ENCODE results near the gene BPHL.
A peak's percentile ranks its signal among the peaks of the same experiment; 100 is the strongest.
"Not testable (repeated sequence)": the region's sequence is repeated elsewhere in the genome, so short reads cannot be mapped to it uniquely, and the experiment has no call there.

The BPHL gene

GRCh38 chr6:3118353-3119039 is at the start of gene BPHL:
TSS of gene BPHL (plus strand) at chr6:3118711. CDS start at chr6:3118741, 30 bp downstream.
- DNase-seq: peak; percentile 90 to 96

DNA sequence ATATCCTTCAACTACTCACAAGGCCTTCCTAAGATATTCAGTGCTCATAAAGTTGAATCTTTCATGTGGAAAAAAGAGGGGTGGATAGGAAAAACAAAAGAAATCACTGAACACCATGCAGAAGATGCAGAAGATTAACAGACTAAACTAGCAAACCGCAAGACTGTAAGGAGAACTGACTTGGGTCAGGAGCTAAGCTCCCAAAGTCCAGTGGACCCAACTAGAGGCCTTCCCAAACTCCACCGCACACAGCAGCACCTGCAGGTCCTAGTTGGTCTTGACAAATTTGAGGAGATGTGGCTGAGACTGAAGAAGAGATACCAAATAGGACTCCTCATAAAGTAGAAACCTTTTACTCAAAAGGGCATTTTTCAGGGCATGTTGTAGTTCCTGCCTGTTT is 46.9 kb upstream of the BPHL start:
- no peak for DNase-seq

DNA sequence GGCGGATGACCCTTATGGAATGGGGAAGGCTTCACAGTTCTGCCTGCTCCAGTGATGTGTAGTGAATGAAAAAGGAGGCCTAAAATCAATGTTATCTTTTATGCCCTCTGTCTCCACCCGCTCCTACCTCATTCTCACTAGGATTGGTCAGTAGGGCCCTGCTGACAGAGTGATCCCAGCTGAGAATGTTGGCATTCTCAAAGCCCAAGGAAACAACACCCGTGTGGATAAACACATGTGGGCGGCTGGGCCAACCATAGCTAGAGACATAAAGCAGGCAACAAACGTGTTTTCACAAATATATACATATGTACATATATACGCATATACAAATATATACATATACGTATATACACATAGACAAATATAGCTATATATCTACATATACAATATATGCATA is 45.7 kb upstream of the BPHL start:
- DNase-seq: no peak

DNA sequence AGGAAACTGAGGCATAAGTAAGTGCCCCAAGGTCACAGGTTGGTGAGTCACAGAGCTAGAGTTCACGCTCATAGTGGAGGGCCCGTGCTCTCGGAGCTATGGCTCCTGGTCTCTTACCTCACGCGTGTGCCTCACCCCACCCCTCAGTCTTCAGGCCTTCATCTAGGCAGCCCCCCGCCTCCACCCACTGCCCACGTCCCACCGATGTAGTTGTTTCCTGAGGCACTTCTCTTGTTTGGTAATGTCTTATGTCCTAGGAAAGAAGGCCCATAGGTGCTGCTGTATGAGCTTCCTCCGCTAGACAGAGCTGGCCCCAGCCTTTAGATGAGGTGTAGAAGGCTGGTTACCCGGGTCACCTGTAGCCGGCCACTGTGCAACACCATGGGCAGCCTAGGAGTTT is 45.1 kb upstream of the BPHL start:
- DNase-seq: no peak

DNA sequence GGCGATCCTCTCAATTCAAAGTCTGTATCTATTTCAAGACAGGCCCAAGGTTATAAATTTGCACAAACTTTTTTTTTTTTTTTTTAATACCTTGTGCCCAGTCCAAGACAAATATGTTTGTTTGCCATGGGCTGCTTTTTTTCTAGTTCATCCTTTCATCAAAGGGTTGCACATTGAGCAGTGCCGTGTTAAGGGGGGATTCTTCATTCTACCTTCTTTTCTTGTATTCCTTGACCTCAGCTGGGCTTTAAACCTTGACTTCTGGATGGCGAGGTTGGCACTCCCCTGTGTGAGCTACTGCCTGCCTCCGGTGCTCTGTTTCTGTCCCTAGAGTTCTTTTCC is 42.8 kb upstream of the BPHL start:
- DNase-seq: no peak

DNA sequence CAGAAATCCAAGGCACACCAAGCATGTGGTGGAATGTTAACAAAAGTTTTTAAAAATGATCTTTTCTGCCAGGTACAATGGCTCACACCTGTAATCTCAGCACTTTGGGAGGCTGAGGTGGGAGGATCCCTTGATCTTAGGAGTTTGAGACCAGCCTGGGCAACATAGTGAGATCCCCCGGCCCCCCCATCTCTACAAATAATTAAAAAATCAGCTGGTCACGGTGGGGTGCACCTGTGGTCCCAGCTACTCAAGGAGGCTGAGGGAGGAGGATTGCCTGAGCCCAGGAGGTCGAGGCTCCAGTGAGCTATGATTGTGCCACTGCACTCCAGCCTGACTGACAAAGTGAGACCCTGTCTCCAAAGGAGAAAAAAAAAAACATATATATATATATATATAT is 42.2 kb upstream of the BPHL start:
- no peak for DNase-seq

DNA sequence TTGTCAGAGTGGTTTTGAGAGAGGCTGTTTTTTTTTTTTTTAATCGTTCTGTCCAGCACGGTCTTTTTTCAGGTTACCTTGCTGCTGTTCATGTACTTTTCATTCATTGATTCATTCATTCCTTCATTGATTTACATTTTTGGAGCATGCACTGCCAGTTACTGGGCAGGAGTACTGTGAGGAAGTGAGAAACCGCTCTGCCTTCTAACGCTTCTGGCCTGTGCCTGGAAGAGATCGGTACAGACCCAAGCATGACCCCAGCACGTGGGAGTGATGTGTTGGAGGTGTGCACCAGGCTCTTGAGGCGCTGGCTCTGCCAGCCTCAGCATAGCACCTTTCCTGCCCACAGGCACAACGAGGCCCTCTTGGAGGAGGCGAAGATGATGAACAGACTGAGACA is 41.1 kb upstream of the BPHL start:
- no peak for DNase-seq

DNA sequence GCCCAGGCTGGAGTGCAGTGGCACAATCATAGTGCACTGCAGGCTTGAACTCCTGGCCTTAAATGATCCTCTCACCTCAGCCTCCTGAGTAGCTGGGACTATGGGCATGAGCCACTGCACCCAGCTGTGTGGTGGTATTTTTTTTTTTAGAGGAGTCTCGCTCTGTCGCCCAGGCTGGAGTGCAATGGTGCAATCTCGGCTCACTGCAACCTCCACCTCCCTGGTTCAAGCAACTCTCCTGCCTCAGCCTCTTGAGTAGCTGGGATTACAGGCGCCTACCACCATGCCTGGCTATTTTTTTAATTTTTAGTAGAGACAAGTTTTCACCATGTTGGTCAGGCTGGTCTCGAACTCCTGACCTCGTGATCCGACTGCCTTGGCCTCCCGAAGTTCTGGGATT is 39.6 kb upstream of the BPHL start:
- not testable (repeated sequence) for DNase-seq

DNA sequence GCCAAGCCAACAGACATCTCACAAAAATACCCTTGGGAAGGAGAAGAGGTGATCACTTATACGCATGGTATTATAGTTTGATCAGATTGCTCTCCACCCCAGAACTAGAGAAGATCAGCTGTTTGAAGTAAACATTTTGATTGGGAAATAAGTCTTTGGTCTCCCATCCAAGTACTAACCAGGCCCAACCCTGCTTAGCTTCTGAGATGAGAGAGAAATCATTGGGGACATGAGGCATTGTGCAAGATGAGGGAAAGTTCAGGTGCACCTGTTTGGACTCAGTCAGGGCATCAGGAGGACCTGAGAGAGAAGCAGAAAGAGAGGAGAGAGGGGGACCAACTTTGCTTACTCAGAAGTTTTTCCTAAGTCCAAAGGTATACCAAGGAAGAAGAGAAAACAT is 38.8 kb upstream of the BPHL start:
- DNase-seq: no peak

GRCh38 chr6:3081960-3082359 is 36.6 kb upstream of the BPHL start:
- no peak for DNase-seq

DNA sequence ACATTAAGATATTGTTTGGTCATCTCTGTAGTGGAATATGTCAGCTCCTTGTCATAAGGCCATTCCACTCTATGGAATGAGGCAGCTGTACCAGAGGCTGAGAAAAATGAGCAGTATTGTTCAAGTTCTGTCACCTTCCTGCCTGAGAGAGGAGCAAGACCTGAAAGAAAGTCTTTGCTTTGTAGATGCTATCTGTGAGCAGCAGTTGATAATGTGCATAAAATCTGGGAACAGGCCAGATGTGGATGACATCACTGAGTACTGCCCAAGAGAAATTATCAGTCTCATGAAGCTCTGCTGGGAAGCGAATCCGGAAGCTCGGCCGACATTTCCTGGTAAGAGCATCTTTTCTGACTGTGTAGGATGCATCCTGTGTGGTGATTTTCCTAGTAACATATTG is 33.4 kb upstream of the BPHL start:
- DNase-seq: no peak

GRCh38 chr6:3086282-3086946 is 32.1 kb upstream of the BPHL start:
- no peak for DNase-seq

DNA sequence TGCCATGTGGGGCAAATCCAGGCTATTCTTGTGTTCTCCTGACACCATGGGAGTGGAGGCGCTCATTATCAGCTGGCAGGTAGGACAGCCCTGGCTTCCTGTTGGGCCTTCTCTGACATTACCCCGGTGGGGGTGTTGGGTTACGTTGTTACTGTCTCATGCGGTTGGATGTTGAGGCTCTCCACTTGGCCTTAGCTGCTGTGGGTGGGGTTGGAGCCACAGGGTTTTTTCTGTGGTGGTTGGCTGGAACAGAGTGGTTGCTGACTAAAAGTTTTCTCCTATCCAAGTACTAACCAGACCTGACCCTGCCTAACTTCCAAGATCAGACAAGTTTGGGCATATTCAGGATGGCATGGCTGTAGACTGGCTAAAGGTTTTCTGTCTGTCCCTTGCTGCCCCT is 30.1 kb upstream of the BPHL start:
- no peak for DNase-seq

DNA sequence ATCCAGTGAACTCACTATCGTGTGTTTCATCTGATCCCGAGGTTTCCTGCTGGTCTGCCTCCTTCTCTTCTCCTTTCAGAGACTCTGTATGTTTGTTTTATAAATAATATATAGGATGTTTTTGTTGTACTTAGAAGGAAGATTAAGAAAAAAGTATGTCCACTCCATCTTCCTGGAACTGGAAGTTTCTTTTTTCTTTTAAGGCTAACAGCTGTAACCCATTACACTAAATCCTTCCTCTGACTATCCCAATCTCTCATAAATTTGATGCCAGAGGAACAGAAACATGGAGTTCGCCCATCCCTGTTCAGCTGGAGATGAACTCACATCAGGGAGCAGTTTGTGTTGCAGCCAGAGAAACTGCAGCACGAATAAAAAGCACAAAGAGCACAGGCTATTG is 29.5 kb upstream of the BPHL start:
- no peak for DNase-seq

DNA sequence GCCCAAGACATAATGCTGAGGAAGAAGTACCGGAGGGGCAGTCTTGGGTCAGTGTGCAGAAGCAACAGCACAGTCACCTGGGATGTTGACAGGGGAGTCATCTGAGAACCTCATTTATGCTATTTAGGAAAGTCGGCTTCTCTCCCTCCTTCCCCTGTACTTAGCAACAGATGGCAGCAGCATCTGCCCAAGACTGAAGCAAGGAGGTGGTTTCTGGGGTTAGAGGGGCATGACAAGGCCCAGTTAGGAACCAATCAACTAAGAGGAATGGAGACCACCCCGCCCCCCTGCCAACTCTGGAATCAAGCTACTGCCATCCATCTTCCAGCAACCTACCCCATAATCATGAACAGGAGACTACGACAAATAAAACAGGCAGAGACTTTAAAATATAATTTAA is 28.5 kb upstream of the BPHL start:
- no peak for DNase-seq

- DNase-seq: no peak
Observed at GRCh38 chr6:3094815-3095214, 23.7 kb upstream of the BPHL start.

- DNase-seq: no peak
Observed at GRCh38 chr6:3102875-3103274, 15.6 kb upstream of the BPHL start.

DNA sequence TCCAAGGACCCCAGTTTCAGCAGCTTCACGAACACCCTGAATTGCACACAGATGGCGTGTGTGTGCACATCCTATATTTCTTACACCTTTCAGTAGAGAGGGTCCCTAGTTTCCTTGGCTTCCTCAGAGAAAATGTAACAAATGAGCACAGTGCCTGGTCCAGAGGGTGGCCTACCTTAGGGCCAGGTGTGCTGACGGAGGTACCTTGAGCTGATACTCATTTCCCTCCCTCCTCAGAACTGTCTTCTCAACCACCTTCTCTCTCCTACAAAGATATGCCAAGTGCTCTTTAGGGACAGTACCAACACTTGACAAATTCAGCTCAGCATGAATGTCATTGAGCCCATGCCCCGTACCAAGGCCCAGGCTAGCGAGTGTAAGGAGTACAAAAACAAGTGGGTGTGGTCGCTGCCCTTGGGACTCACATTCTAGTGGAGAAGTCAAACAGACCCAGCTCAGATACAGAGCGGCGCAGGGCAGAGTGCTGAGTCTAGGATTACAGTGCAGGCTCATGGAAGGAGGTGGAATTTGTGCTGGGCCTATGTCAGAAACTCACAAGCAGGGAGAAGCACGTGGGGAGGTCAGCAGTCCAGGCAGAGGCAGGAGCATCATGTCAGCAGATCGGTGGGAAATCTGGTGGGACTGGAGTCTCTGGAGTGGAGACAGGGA is 9.6 kb upstream of the BPHL start:
- no peak for DNase-seq

GRCh38 chr6:3109761-3110160 is 8.8 kb upstream of the BPHL start:
- no peak for DNase-seq

GRCh38 chr6:3114377-3114776 is 4.1 kb upstream of the BPHL start:
- DNase-seq: no peak

- DNase-seq: no peak
Observed at GRCh38 chr6:3117912-3118352, 579 bp upstream of the BPHL start.

DNA sequence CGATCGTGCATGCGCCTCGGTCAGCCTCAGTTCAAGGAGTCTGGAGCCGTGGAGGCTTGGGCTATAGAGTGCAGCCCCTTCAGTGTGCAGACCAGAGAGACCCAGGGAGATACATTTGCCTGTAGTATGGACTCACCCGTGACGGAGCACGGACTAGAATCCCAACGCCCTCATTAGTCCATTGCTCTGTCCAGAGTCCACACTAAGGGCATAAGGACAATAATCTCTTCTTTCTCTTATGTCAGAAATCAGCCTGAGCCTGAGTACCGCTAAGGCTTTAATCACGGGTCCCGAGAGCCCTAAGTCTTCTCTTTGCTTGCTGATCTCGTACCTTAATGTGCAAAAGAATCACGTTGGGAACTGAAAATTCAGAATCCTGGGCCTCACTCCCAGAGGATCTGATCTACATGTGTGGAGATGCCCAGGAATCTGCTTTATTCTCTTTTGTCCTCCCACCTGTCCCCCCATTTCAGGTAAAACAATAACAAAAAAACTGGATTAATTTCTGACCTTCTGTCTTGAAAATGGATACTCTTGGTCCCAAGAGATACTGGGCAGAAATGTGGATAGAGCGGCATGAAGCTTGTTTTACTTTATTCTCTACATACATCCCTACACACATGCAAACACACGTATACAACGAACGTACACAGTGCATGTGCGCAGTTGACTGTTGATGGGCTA is 671 bp downstream of the BPHL start:
- no peak for DNase-seq

DNA sequence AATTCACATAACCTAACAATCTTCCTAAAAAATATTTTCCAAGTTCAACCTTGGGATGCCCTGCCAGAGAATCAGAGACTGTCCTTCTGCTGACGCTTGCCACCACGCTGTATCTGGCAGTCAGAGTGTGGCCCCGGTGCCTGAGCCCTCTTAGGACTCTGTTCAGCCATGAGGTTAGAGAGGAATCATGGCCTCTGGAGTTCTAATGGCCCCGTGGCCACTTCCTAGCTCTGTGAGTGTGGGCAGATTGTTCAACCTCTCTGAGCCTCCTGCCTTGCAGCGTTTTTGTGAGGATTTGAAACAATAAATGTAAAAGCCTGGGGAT is 2.2 kb downstream of the BPHL start:
- no peak for DNase-seq

GRCh38 chr6:3122823-3123182 is 4.3 kb downstream of the BPHL start:
- no peak for DNase-seq

Measured in bone marrow (tissue), 2 donors.